CD4-positive, alpha-beta T cell treated with Interferon gamma for 1 hour (primary cell): ENCODE measurements around the gene SLC39A1.

ENCODE experiments used
- DNase-seq: peaks from one replicate; pipeline ENCODE4 v3.0.0-alpha.2; 2020

SLC39A1 gene

GRCh38 chr1:153946622-153947241 lies 16.6 kb downstream of the SLC39A1 start, which contains the start of gene DENND4B:
DENND4B (minus strand) TSS chr1:153946718; CDS start chr1:153944374, 2,344 bp downstream.
- DNase-seq, result peak; percentile 80

- peak; percentile 93 for DNase-seq
These were observed 17.3 kb downstream of the SLC39A1 start for GRCh38 chr1:153945795-153946621.

GRCh38 chr1:153945131-153945794 lies 18.1 kb downstream of the SLC39A1 start:
- DNase-seq, result peak; percentile 86

- DNase-seq, result no peak
These were observed 18.6 kb downstream of the SLC39A1 start for GRCh38 chr1:153944827-153945117.

- peak; percentile 17 for DNase-seq
These were observed 19.1 kb downstream of the SLC39A1 start for GRCh38 chr1:153944005-153944826.

GRCh38 chr1:153942766-153943549 lies 20.4 kb downstream of the SLC39A1 start:
- no peak for DNase-seq

- DNase-seq, result no peak
These were observed 21.3 kb downstream of the SLC39A1 start for GRCh38 chr1:153941826-153942725.

- DNase-seq, result no peak
These were observed 22.6 kb downstream of the SLC39A1 start for GRCh38 chr1:153940756-153941155.

GRCh38 chr1:153939476-153939875 lies 23.9 kb downstream of the SLC39A1 start:
- DNase-seq, result no peak

- DNase-seq, result no peak
These were observed 24.3 kb downstream of the SLC39A1 start for GRCh38 chr1:153938996-153939395.

GRCh38 chr1:153937331-153937730 lies 26.0 kb downstream of the SLC39A1 start:
- DNase-seq, result no peak

- DNase-seq, result no peak
These were observed 27.1 kb downstream of the SLC39A1 start for GRCh38 chr1:153936011-153936802.

- DNase-seq, result no peak
These were observed 28.6 kb downstream of the SLC39A1 start for GRCh38 chr1:153934746-153935145.

- no peak for DNase-seq
These were observed 29.4 kb downstream of the SLC39A1 start for GRCh38 chr1:153933955-153934354.

- DNase-seq, result no peak
These were observed 29.9 kb downstream of the SLC39A1 start for GRCh38 chr1:153933430-153933829.

- DNase-seq, result no peak
These were observed 30.9 kb downstream of the SLC39A1 start for GRCh38 chr1:153932156-153933131.

GRCh38 chr1:153929981-153930948 lies 33.1 kb downstream of the SLC39A1 start:
- no peak for DNase-seq

- no peak for DNase-seq
These were observed 33.9 kb downstream of the SLC39A1 start for GRCh38 chr1:153929426-153929825.
